ENCODE data around the gene PSMC3. TPM values are rescaled to one million over a fixed set of nuclear protein-coding genes. Genes with fewer than 3 reads are reported as not detected.

Gene PSMC3
- total RNA-seq, 1 donor = 150 TPM

DNA sequence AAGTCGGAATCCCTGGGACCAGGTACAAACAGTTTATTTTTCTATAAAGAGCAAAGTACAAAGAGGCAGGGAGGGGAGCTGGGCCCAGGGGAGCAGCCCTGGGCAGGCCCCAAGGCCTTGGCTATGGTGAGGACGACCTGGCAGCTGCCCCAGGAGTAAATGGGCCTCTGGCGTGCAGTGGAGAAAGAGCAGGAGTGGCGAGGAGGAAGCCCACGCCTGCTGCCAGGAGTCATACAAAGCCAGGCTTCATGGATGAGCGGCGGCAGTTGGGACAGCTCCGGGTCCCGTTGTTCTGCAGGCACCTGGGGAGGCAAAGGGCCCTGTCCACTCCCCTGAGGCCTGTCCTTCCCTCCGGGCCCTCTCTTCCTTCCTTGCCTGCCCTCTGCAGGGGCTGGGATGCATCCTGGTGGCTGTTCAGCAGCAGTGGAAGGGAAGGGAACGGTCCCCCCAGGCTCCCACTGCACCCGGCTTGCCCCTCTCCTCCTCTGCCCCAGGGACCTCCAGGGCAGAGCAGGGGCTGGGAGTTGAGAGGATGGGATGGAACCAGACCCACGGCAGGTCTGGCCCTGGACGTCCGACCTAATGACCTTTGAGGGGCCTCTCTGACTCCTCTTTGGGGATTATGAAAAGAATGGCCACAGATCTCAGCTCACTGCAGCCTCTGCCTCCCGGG lies 11.6 kb upstream of the PSMC3 start:
- H3K4me3 ChIP-seq (ENCODE audit: low read depth, low read length) = no peak overlapping the region
- DNase-seq (ENCODE audit: low read depth) = no peak
- TF ChIP-seq, protein P1, sequence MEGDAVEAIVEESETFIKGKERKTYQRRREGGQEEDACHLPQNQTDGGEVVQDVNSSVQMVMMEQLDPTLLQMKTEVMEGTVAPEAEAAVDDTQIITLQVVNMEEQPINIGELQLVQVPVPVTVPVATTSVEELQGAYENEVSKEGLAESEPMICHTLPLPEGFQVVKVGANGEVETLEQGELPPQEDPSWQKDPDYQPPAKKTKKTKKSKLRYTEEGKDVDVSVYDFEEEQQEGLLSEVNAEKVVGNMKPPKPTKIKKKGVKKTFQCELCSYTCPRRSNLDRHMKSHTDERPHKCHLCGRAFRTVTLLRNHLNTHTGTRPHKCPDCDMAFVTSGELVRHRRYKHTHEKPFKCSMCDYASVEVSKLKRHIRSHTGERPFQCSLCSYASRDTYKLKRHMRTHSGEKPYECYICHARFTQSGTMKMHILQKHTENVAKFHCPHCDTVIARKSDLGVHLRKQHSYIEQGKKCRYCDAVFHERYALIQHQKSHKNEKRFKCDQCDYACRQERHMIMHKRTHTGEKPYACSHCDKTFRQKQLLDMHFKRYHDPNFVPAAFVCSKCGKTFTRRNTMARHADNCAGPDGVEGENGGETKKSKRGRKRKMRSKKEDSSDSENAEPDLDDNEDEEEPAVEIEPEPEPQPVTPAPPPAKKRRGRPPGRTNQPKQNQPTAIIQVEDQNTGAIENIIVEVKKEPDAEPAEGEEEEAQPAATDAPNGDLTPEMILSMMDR (IDR thresholded peaks at IDR 0.05; ENCODE audit: insufficient read depth, low read depth, low read length) = no peak

DNA sequence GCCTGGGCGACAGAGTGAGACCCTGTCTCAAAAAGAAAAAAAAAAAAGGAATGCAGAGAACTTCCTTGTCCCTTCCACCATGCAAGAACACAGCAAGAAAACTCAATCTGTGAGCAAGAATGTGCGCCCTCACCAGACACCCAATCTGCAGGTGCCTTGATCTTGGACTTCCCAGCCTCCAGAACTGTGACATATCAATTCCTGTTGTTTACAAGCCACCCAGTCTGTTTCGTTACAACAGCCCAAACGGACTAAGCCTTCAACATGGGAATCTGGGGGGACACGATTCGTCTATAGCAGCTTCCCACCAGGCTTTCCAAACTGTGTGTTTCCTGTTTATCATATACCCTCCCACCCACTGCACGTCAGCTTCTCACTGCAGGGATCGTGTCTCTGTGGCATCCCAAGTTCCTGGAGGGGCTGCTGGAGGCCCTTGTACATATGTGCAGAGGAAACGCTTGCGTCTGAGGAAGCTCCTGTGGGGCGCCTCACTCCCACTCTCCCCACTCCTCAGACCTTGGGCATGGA lies 11.0 kb upstream of the PSMC3 start:
- TF ChIP-seq, protein P1 (IDR thresholded peaks at IDR 0.05; ENCODE audit: insufficient read depth, low read depth, low read length) = no peak

DNA sequence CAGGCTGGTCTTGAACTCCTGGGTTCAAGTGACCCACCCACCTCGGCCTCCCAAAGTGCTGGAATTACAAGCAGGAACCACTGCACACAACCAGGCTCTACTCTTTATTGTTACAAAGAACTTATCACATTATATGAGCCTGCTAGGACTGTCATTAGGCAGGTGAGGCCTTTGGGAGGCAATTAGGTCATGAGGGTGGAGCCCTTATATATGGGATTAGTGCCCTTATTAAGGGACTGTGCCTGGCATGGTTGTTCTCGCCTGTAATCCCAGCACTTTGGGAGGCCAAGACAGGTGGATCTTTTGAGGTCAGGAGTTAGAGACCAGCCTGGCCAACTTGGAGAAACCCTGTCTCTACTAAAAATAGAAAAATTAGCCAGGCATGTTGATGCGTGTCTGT lies 10.5 kb upstream of the PSMC3 start:
- no peak overlapping the region for H3K4me3 ChIP-seq (ENCODE audit: low read depth, low read length)
- TF ChIP-seq, protein P1 (IDR thresholded peaks at IDR 0.05; ENCODE audit: insufficient read depth, low read depth, low read length) = no peak
- no peak for DNase-seq (ENCODE audit: low read depth)

More for the DNA sequence above, 11.0 kb upstream of the PSMC3 start:
- no peak overlapping the region for H3K4me3 ChIP-seq (ENCODE audit: low read depth, low read length)
- DNase-seq (ENCODE audit: low read depth) = no peak

DNA sequence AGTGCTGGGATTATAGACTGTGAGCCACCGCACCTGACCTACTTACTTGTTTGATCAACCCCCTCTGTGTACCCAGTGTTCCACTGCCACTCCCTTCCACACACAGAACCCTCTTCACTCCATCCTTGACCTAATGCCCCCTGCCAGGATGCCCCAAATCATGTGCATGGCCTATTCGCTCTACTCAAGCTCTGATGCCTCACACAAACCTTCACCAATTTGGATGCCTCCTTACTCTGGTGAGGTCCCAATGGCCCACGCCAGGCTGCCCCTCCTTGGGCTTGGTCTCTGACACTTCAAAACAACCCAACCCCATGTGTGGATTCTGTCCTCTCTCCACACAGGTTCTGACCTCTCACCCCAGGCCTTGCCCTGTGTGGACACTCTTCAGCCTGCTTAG lies 9.4 kb upstream of the PSMC3 start:
- TF ChIP-seq, protein P1 (IDR thresholded peaks at IDR 0.05; ENCODE audit: insufficient read depth, low read depth, low read length) = no peak
- no peak for DNase-seq (ENCODE audit: low read depth)
- H3K4me3 ChIP-seq (ENCODE audit: low read depth, low read length) = no peak overlapping the region

DNA sequence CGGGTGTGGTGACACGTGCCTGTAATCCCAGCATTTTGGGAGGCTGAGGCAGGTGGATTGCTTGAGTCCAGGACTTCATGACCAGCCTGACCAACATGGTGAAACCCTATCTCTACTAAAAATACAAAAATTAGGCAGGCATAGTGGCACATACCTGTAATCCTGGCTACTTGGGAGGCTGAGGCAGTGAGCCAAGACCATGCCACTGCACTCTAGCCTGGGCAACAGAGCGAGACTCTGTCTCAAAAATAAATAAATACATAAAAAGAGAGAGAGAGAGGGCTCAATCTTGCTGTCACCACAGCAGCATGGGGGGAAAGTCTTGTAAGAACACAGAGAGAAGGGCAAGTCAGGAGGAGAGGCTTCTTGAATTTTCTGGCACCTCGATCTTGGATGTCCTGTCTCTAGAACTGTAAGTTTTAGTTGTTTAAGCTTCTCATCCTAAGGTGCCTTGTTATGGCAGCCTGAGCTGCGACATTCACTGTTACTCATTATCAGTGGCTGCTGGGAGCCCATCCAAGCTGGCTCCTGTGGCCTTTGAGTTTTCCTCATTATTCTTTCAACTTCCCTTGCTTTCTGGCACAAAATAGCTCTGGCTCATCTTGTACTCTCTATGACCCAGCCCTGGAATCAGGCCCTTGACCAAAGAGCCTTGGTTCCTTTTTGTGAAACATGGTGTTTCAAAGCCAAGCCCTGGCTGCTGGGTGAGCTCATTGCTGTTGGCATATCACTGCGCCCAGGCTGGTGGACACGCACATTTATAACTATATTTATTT lies 8.0 kb upstream of the PSMC3 start:
- H3K4me3 ChIP-seq (ENCODE audit: low read depth, low read length) = no peak overlapping the region
- TF ChIP-seq, protein P1 (IDR thresholded peaks at IDR 0.05; ENCODE audit: insufficient read depth, low read depth, low read length) = no peak
- DNase-seq (ENCODE audit: low read depth) = no peak

DNA sequence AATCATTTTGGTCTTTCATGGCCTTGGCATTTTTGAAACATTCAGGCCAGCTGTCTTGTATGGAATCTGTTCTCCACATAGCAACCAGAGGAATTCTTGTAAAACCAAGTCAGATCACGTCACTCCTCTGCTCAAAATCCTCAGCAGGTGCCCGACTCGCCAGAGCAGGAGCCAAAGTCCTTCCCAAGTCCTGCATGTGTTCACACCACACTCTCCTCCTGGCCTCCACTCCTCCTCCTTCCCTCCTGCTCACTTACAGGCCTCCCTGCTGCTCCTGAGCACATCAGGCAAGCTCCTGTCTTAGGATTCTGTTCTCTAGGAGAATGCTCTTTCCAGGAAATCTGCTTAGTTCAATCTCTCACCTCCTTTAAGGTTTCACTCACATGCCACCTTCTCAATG lies 6.9 kb upstream of the PSMC3 start:
- DNase-seq (ENCODE audit: low read depth) = peak; percentile 67

More for the DNA sequence above, 6.9 kb upstream of the PSMC3 start:
- H3K4me3 ChIP-seq (ENCODE audit: low read depth, low read length) = no peak overlapping the region
- TF ChIP-seq, protein P1 (IDR thresholded peaks at IDR 0.05; ENCODE audit: insufficient read depth, low read depth, low read length) = no peak

Measured in fibroblast of villous mesenchyme (primary cell).